Right lobe of liver (tissue), 6 donors: ENCODE data around the gene EPS15. TPM values are rescaled to one million over a fixed set of nuclear protein-coding genes. Genes with fewer than 3 reads are reported as not detected.

Experiments used
- ATAC-seq, 4 donors: fragments of 200-7000 bp; cut with Tn5 transposase; one replicate each; pipeline ENCODE4 v1.9.1; 2020; ENCODE audit warnings: mild to moderate bottlenecking in 4 of 4, moderate library complexity in 4 of 4
- DNase-seq, 3 donors: peaks; one replicate each; pipeline ENCODE4 v3.0.0-alpha.2; 2020
- H3K27ac ChIP-seq, 3 donors: fragments of 200-600 bp; one replicate each; pipeline ENCODE4 v1.8.0; 2022
- H3K27me3 ChIP-seq, 2 donors: fragments of 200-600 bp; one replicate each; pipeline ENCODE4 v1.8.0; 2022
- H3K36me3 ChIP-seq, 4 donors: fragments of 200-600 bp; sonication (generic) in 1 of 4; one replicate each; pipeline versions ENCODE4 v1.5.1 to v1.8.0; 2017 to 2022; ENCODE audit warnings: control low read depth in 1 of 4
- H3K4me1 ChIP-seq, 4 donors: fragments of 200-600 bp; sonication (generic) in 1 of 4; one replicate each; pipeline versions ENCODE4 v1.5.1 to v1.8.0; 2017 to 2022; ENCODE audit warnings: control low read depth in 1 of 4
- H3K4me3 ChIP-seq, 3 donors: fragments of 200-600 bp; one replicate each; pipeline ENCODE4 v1.8.0; 2022
- H3K9me3 ChIP-seq, 4 donors: fragments of 200-600 bp; sonication (generic) in 1 of 4; one replicate each; pipeline versions ENCODE4 v1.5.1 to v1.8.0; 2017 to 2022; ENCODE audit warnings: control low read depth in 1 of 4
- POLR2A ChIP-seq: fragments of 450-650 bp; IDR thresholded peaks from one replicate; pipeline ENCODE4 v1.6.1; 2017; ENCODE audit warnings: antibody characterized with exemption, mild to moderate bottlenecking
- WGBS: methylation state at CpG from one replicate; pipeline ENCODE4 v1.1.6; 2018; ENCODE audit warnings: low coverage, low lambda C conversion rate; ENCODE audit not compliant: insufficient coverage; ENCODE audit errors: missing lambda C conversion rate; 5-methylcytosine and 5-hydroxymethylcytosine counted together
- intact Hi-C, 2 donors: fragments of 100-400 bp; cut with DNase I; formaldehyde crosslinking; loops; one replicate each; pipeline versions ENCODE4 v1.11.2 to v1.14.1; 2022
- total RNA-seq, 6 experiments: library from RNA; depleted of rRNA in 2 of 6; stranded (reverse); fragments of >200 nt in 2 of 6; fragmentation: NEBNext Ultra II Directional in 3 of 6; extraction: Animal tissue kit (Norgen Biotek cat#: 25700) in 3 of 6; gene quantifications; one replicate each; pipeline versions ENCODE4 v1.1.0 to v1.2.4, GENCODE V29; 2016 to 2023
- TF ChIP-seq, protein P1 (sequence below), 4 donors: fragments of 200-600 bp in 3 of 4; fragments of 450-650 bp in 1 of 4; IDR thresholded peaks; one replicate each; pipeline versions ENCODE4 v1.5.1 to v1.8.0; 2016 to 2022; ENCODE audit warnings: antibody characterized with exemption in 4 of 4, mild to moderate bottlenecking in 2 of 4
- donor health status: DM: no; HTN: yes; CAD: no.
- donor health status: DM: no; HTN: no; CAD: no.
- donor health status: DM: no; HTN: no; CAD: no.
- donor health status: DM: no; HTN: yes; CAD: no.
- donor health status: DM: no; HTN: yes; CAD: no.

EPS15 gene
- total RNA-seq, 6 experiments from 2014 or later, result 23.2 to 30.9 (median 28.6) TPM

DNA sequence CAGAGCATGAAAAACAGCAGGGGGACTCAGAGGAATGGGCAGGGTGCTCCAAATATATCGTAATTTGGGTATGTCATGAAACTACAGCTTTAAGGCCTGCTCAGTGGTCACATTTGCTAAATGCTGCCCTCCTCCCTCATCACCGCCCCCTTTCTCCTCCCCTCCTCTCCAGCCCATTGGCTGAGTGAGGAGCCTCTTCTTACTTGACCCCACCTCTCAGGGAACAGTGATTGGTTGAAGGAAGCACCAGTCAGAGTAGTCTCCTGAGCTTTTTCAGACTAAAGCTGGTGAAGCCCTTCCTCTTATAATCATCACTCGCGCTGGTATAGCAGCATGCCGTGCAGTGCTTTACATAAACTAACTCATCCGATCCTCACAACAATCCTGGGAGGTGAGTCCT is 178.7 kb downstream of the EPS15 start:
- no peak for ATAC-seq
- Histone ChIP-seq H3K36me3 (no peaks in the 10 kb centered on the region), H3K27ac (no peak overlapping the region), H3K4me3 (no peak overlapping the region), H3K4me1 (peaks cover 0 to 4% (median 0%) of the 10 kb centered on the region in 4 donors), H3K27me3 (no peaks in the 10 kb centered on the region), H3K9me3 (no peaks in the 10 kb centered on the region)
- no peak for TF ChIP-seq POLR2A
- TF ChIP-seq, protein P1, sequence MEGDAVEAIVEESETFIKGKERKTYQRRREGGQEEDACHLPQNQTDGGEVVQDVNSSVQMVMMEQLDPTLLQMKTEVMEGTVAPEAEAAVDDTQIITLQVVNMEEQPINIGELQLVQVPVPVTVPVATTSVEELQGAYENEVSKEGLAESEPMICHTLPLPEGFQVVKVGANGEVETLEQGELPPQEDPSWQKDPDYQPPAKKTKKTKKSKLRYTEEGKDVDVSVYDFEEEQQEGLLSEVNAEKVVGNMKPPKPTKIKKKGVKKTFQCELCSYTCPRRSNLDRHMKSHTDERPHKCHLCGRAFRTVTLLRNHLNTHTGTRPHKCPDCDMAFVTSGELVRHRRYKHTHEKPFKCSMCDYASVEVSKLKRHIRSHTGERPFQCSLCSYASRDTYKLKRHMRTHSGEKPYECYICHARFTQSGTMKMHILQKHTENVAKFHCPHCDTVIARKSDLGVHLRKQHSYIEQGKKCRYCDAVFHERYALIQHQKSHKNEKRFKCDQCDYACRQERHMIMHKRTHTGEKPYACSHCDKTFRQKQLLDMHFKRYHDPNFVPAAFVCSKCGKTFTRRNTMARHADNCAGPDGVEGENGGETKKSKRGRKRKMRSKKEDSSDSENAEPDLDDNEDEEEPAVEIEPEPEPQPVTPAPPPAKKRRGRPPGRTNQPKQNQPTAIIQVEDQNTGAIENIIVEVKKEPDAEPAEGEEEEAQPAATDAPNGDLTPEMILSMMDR (IDR thresholded peaks at IDR 0.05), result no peak
- no peak for DNase-seq
- WGBS, result 94% methylated on average over 4 of the region's 6 CpGs
- intact Hi-C loops, result no loop called here

DNA sequence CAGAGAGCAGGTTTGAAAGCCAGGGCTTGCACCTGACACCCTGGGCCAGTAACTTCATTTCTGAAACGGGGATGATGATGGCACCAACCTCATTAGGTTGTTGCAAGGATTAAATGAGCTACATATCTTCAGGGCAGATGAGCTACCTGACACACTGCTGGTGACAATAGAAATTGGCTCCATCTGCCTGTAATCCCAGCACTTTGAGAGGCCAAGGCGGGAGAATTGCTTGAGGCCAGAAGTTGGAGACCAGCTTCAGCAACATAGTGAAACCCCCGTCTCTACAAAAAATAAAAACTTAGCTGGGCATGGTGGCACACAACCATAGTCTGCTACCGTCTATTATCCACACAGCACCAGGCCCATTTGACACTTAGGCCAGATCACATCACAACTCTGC is 182.4 kb downstream of the EPS15 start:
- Histone ChIP-seq H3K4me1 (no peaks in the 10 kb centered on the region), H3K36me3 (no peaks in the 10 kb centered on the region), H3K9me3 (no peaks in the 10 kb centered on the region), H3K27ac (no peak overlapping the region), H3K27me3 (no peaks in the 10 kb centered on the region), H3K4me3 (no peak overlapping the region)
- intact Hi-C loops, result no loop called here
- ATAC-seq (no peak), DNase-seq (no peak)
- WGBS, result 95% methylated on average over 4 of the region's 4 CpGs
- TF ChIP-seq POLR2A, result no peak
- TF ChIP-seq, protein P1 (IDR thresholded peaks at IDR 0.05), result no peak

DNA sequence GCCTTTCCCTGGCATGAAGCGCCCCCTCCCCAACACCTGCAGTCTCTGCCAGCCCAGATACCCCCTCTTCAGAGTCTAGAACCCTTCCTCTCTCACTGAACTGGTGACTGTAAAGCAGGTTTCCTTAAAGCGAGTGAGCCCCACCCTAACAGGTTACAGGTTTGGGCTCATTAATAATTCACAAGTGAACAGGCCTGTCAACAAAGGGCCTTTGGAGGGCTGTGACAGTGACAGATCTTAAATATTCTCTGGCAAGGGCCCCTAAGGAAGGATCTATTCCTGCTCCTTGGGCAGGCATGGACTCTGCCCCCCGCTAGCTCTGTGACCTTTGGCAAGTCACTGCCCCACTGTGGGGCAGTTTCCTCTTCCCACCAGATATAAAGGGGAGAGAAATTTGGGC is 183.1 kb downstream of the EPS15 start:
- Histone ChIP-seq H3K27ac (no peak overlapping the region), H3K36me3 (no peaks in the 10 kb centered on the region), H3K4me1 (peaks cover 0 to under 1% (median 0%) of the 10 kb centered on the region in 4 donors), H3K9me3 (no peaks in the 10 kb centered on the region), H3K27me3 (no peaks in the 10 kb centered on the region), H3K4me3 (no peak overlapping the region)
- 77% methylated on average over 2 of the region's 3 CpGs for WGBS
- intact Hi-C loops, result no loop called here
- no peak for ATAC-seq
- no peak for TF ChIP-seq POLR2A
- TF ChIP-seq, protein P1 (IDR thresholded peaks at IDR 0.05), result no peak
- no peak for DNase-seq

DNA sequence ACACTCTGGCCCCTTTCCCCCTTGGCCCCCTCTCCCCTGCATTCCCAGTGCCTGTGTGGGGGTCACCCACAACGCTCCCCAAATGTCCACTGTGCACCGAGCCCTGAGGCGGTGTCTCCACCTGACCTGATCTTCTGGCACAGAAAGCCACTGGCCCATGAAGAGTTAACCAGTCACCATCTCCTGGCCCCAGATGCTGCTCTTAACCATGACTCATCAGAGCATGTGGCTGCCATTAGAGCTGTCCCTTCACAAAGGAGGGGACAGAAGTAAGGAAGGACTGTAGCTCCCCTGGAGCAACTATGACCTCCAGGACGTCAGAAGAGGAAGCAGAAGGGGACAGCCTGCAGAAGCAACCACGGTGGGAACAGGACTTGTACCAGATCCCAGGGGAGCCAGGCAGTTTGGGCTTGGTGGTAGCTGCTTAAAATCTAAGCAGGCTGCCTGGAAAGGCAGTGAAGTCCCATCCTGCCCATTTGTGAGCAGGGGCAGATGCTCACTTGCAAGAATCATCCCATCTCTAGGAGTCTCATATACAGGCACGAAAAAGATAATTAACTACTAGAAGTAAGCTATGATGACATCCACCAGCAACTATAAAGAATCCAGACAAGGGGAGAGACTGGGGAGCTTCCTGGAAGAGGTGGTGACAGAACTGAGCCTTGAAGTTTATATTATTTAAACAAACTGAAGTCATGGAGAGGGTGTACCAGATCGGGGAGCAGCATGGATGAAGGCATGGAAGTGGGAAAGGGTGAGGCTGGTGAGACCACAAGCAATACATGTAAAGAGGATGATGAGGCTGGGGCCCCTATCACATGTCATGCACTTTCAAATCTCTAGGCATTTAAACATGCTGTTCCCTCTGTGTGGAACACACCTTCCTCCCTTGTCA is 187.6 kb downstream of the EPS15 start:
- Histone ChIP-seq H3K4me1 (peaks cover 0 to 13% (median 3%) of the 10 kb centered on the region in 4 donors), H3K4me3 (peak overlapping the region in 1 of 3 donors; percentile 31), H3K27me3 (no peaks in the 10 kb centered on the region), H3K9me3 (no peaks in the 10 kb centered on the region), H3K27ac (no peak overlapping the region), H3K36me3 (no peaks in the 10 kb centered on the region)
- DNase-seq (no peak), ATAC-seq (peak in 3 of 4 donors; percentile 14 to 61 (median 38))
- intact Hi-C loops, result no loop called here
- TF ChIP-seq, protein P1 (IDR thresholded peaks at IDR 0.05), result no peak
- no peak for TF ChIP-seq POLR2A
- WGBS, result 67% methylated on average over 7 of the region's 7 CpGs
